Karpas-422 (cell line): ENCODE results near the gene ZFHX3. TPM values are rescaled to one million over a fixed set of nuclear protein-coding genes. Genes with fewer than 3 reads are reported as not detected.

Experiments used
- DNase-seq: peaks from one replicate; pipeline ENCODE4 v3.0.0-alpha.2; 2015
- H2AFZ ChIP-seq: fragments of 200-600 bp; sonication (generic); 2 replicates; pipeline ENCODE4 v1.6.1; 2014; ENCODE audit warnings: antibody characterized with exemption, low read length, mixed read lengths
- H3K27ac ChIP-seq: fragments of 200-600 bp; sonication (generic); 2 replicates; pipeline ENCODE4 v1.5.1; 2014; ENCODE audit warnings: mild to moderate bottlenecking, low read length, moderate library complexity
- H3K27me3 ChIP-seq: fragments of 200-600 bp; sonication (generic); 2 replicates; pipeline ENCODE4 v1.6.1; 2014; ENCODE audit warnings: low read length, mixed read lengths
- H3K36me3 ChIP-seq: fragments of 200-600 bp; sonication (generic); 2 replicates; pipeline ENCODE4 v1.6.1; 2014; ENCODE audit warnings: low read length, mixed read lengths; ENCODE audit not compliant: insufficient read depth
- H3K4me1 ChIP-seq: fragments of 200-600 bp; sonication (generic); 2 replicates; pipeline ENCODE4 v1.6.1; 2014; ENCODE audit warnings: mild to moderate bottlenecking, low read length, mixed read lengths
- H3K4me2 ChIP-seq: fragments of 200-600 bp; sonication (generic); 2 replicates; pipeline ENCODE4 v1.6.1; 2014; ENCODE audit warnings: low read length, low read depth, mild to moderate bottlenecking; ENCODE audit not compliant: poor library complexity, severe bottlenecking
- H3K4me3 ChIP-seq: fragments of 200-600 bp; sonication (generic); 2 replicates; pipeline ENCODE4 v1.5.1; 2014; ENCODE audit warnings: mild to moderate bottlenecking, antibody characterized with exemption, low read length, mixed read lengths
- H3K79me2 ChIP-seq: fragments of 200-600 bp; sonication (generic); 2 replicates; pipeline ENCODE4 v1.6.1; 2014; ENCODE audit warnings: mild to moderate bottlenecking, low read length, mixed read lengths
- H3K9ac ChIP-seq: fragments of 200-600 bp; sonication (generic); 2 replicates; pipeline ENCODE4 v1.6.0; 2014; ENCODE audit warnings: low read length
- H3K9me2 ChIP-seq: fragments of 200-600 bp; sonication (generic), shearing (Covaris generic); replicated peaks from 2 replicates; pipeline ENCODE4 v1.6.0; 2014; ENCODE audit warnings: mild to moderate bottlenecking, low read length, moderate library complexity; ENCODE audit not compliant: insufficient read depth
- H3K9me3 ChIP-seq: fragments of 300-700, 200-600 bp; sonication (generic); 2 replicates; pipeline ENCODE4 v1.6.1; 2014; ENCODE audit warnings: low read length, mixed read lengths
- H4K20me1 ChIP-seq: fragments of 200-600 bp; sonication (generic); 2 replicates; pipeline ENCODE4 v1.6.1; 2014; ENCODE audit warnings: mild to moderate bottlenecking, antibody characterized with exemption, low read length, low read depth; ENCODE audit not compliant: insufficient read depth
- total RNA-seq: library from RNA; depleted of rRNA; stranded (reverse); fragments of >200 nt; shearing (Covaris generic); gene quantifications from 2 replicates; pipeline ENCODE4 v1.2.3, GENCODE V29; 2014; ENCODE audit warnings: low replicate concordance

The ZFHX3 gene
- total RNA-seq, 1 experiment from 2014 or later: 0.67 TPM

- Histone ChIP-seq H3K4me1 (no peaks in the 10 kb centered on the region), H3K4me2 (no peak overlapping the region), H4K20me1 (no peaks in the 10 kb centered on the region), H3K9ac (no peak overlapping the region), H3K27ac (no peak overlapping the region), H3K27me3 (no peaks in the 10 kb centered on the region), H3K79me2 (no peaks in the 10 kb centered on the region), H2AFZ (no peak overlapping the region), H3K9me3 (no peaks in the 10 kb centered on the region), H3K9me2 (no peaks in the 10 kb centered on the region), H3K36me3 (no peaks in the 10 kb centered on the region), H3K4me3 (no peak overlapping the region)
- no peak for DNase-seq
Observed at GRCh38 chr16:72970656-72971055, 77.3 kb downstream of the ZFHX3 start.

DNA sequence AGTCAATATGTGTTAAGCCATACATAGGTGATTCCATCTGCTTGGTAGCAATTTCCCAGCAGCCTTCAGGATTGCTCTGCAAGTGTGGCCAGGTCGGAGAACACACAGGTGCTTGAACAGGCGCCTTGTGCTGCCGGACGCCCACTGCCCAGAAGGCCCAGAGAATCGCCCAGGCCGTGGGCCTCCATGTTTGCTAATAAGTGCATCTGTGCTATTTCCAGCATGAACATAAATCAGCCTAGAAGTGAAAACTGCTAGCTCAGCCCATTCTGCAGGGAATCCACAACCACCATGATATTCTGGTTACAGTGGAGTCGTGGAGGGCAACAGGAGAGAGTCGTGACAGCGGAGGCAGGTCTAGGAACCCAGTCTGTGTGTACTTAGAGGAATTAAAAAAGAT is 78.1 kb downstream of the ZFHX3 start:
- no peaks in the 10 kb centered on the region for H4K20me1 ChIP-seq
- no peak overlapping the region for H3K4me3 ChIP-seq
- no peaks in the 10 kb centered on the region for H3K4me1 ChIP-seq
- H3K9ac ChIP-seq: no peak overlapping the region
- no peak overlapping the region for H3K27ac ChIP-seq
- no peaks in the 10 kb centered on the region for H3K36me3 ChIP-seq
- no peak overlapping the region for H2AFZ ChIP-seq
- H3K79me2 ChIP-seq: no peaks in the 10 kb centered on the region
- H3K4me2 ChIP-seq: no peak overlapping the region
- no peaks in the 10 kb centered on the region for H3K27me3 ChIP-seq
- no peaks in the 10 kb centered on the region for H3K9me3 ChIP-seq
- H3K9me2 ChIP-seq: no peaks in the 10 kb centered on the region
- no peak for DNase-seq

- H3K4me3 ChIP-seq: no peak overlapping the region
- no peaks in the 10 kb centered on the region for H3K9me3 ChIP-seq
- no peaks in the 10 kb centered on the region for H4K20me1 ChIP-seq
- H3K9ac ChIP-seq: no peak overlapping the region
- no peak for DNase-seq
- H3K36me3 ChIP-seq: no peaks in the 10 kb centered on the region
- H3K79me2 ChIP-seq: no peaks in the 10 kb centered on the region
- no peak overlapping the region for H2AFZ ChIP-seq
- no peaks in the 10 kb centered on the region for H3K4me1 ChIP-seq
- no peak overlapping the region for H3K4me2 ChIP-seq
- no peaks in the 10 kb centered on the region for H3K27me3 ChIP-seq
- H3K27ac ChIP-seq: no peak overlapping the region
- no peaks in the 10 kb centered on the region for H3K9me2 ChIP-seq
Observed at GRCh38 chr16:72969146-72969545, 78.8 kb downstream of the ZFHX3 start.

GRCh38 chr16:72967941-72968340 is 80.0 kb downstream of the ZFHX3 start:
- H3K9me3 ChIP-seq: no peaks in the 10 kb centered on the region
- no peak overlapping the region for H3K4me3 ChIP-seq
- H3K79me2 ChIP-seq: no peaks in the 10 kb centered on the region
- no peaks in the 10 kb centered on the region for H3K4me1 ChIP-seq
- no peak overlapping the region for H2AFZ ChIP-seq
- H3K27ac ChIP-seq: no peak overlapping the region
- DNase-seq: no peak
- no peaks in the 10 kb centered on the region for H3K36me3 ChIP-seq
- H3K27me3 ChIP-seq: no peaks in the 10 kb centered on the region
- no peak overlapping the region for H3K9ac ChIP-seq
- no peak overlapping the region for H3K4me2 ChIP-seq
- no peaks in the 10 kb centered on the region for H3K9me2 ChIP-seq
- H4K20me1 ChIP-seq: no peaks in the 10 kb centered on the region

GRCh38 chr16:72963533-72964315 is 84.2 kb downstream of the ZFHX3 start:
- Histone ChIP-seq H2AFZ (no peak overlapping the region), H3K9me3 (no peaks in the 10 kb centered on the region), H3K9ac (no peak overlapping the region), H3K27ac (no peak overlapping the region), H4K20me1 (no peaks in the 10 kb centered on the region), H3K36me3 (no peaks in the 10 kb centered on the region), H3K9me2 (no peaks in the 10 kb centered on the region), H3K79me2 (no peaks in the 10 kb centered on the region), H3K4me2 (no peak overlapping the region), H3K4me3 (no peak overlapping the region), H3K27me3 (no peaks in the 10 kb centered on the region), H3K4me1 (no peaks in the 10 kb centered on the region)
- no peak for DNase-seq

DNA sequence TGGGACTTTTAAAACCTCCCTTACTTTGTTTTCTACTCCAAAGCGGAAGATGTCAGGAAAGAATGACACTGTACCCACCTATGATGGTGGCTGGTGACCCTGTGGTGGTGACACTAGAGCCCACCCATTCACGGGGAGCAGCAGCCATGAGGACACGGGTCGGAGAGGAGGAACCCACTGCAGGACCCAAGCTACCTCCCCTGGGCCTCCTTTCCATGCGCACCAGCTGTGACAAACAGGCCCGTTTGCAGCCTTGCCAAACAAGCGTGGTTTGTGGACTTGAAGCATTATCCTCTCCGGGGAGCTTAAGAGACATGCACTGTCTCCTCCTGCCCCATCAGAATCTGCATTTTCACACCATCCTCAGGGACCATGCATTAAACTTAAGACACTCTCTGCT is 85.6 kb downstream of the ZFHX3 start:
- no peak overlapping the region for H3K4me2 ChIP-seq
- no peak overlapping the region for H2AFZ ChIP-seq
- no peaks in the 10 kb centered on the region for H3K36me3 ChIP-seq
- no peak overlapping the region for H3K9ac ChIP-seq
- DNase-seq: no peak
- H3K4me1 ChIP-seq: no peaks in the 10 kb centered on the region
- H4K20me1 ChIP-seq: no peaks in the 10 kb centered on the region
- no peaks in the 10 kb centered on the region for H3K9me2 ChIP-seq
- H3K9me3 ChIP-seq: no peaks in the 10 kb centered on the region
- H3K27me3 ChIP-seq: no peaks in the 10 kb centered on the region
- no peak overlapping the region for H3K27ac ChIP-seq
- no peak overlapping the region for H3K4me3 ChIP-seq
- H3K79me2 ChIP-seq: no peaks in the 10 kb centered on the region

GRCh38 chr16:72961863-72962262 is 86.1 kb downstream of the ZFHX3 start:
- no peak overlapping the region for H3K4me2 ChIP-seq
- H3K9me3 ChIP-seq: no peaks in the 10 kb centered on the region
- no peak overlapping the region for H3K4me3 ChIP-seq
- H3K4me1 ChIP-seq: no peaks in the 10 kb centered on the region
- no peak overlapping the region for H2AFZ ChIP-seq
- H3K36me3 ChIP-seq: no peaks in the 10 kb centered on the region
- H3K9ac ChIP-seq: no peak overlapping the region
- DNase-seq: no peak
- H3K79me2 ChIP-seq: no peaks in the 10 kb centered on the region
- H3K27me3 ChIP-seq: no peaks in the 10 kb centered on the region
- no peak overlapping the region for H3K27ac ChIP-seq
- H4K20me1 ChIP-seq: no peaks in the 10 kb centered on the region
- H3K9me2 ChIP-seq: no peaks in the 10 kb centered on the region

- H3K4me1 ChIP-seq: no peaks in the 10 kb centered on the region
- H3K9me2 ChIP-seq: no peaks in the 10 kb centered on the region
- no peak overlapping the region for H3K9ac ChIP-seq
- H3K79me2 ChIP-seq: no peaks in the 10 kb centered on the region
- no peak overlapping the region for H3K4me2 ChIP-seq
- H4K20me1 ChIP-seq: no peaks in the 10 kb centered on the region
- no peak overlapping the region for H3K27ac ChIP-seq
- H3K9me3 ChIP-seq: no peaks in the 10 kb centered on the region
- H3K36me3 ChIP-seq: no peaks in the 10 kb centered on the region
- no peak for DNase-seq
- H3K4me3 ChIP-seq: no peak overlapping the region
- no peak overlapping the region for H2AFZ ChIP-seq
- no peaks in the 10 kb centered on the region for H3K27me3 ChIP-seq
Observed at GRCh38 chr16:72961115-72961832, 86.7 kb downstream of the ZFHX3 start.
